Gastrocnemius medialis (tissue), 4 donors: ENCODE measurements around the gene CNKSR3. TPM values are rescaled to one million over a fixed set of nuclear protein-coding genes. Genes with fewer than 3 reads are reported as not detected.

Experiments used
- ATAC-seq, 2 donors: fragments of 150-250 bp; one replicate each; pipeline ENCODE4 v1.9.1; 2016
- DNase-seq, 2 donors: peaks; one replicate each; pipeline ENCODE4 v3.0.0-alpha.2; 2019
- H3K27ac ChIP-seq, 4 donors: fragments of 200-600 bp; sonication (generic); 1 replicate in 1 of 4; 2 replicates in 3 of 4; pipeline ENCODE4 v1.5.1; 2016 to 2018; ENCODE audit warnings: mild to moderate bottlenecking in 2 of 4, moderate library complexity in 1 of 4
- H3K27me3 ChIP-seq, 3 donors: fragments of 200-600 bp; sonication (generic) in 2 of 3; 1 replicate in 1 of 3; 2 replicates in 2 of 3; pipeline versions ENCODE4 v1.5.1 to v1.6.0; 2016 to 2019; ENCODE audit warnings: mild to moderate bottlenecking in 1 of 3, moderate library complexity in 1 of 3
- H3K36me3 ChIP-seq, 2 donors: fragments of 200-600 bp; sonication (generic) in 1 of 2; one replicate each; pipeline ENCODE4 v1.5.1; 2017 to 2018
- H3K4me1 ChIP-seq, 2 donors: fragments of 200-600 bp; sonication (generic) in 1 of 2; one replicate each; pipeline ENCODE4 v1.5.1; 2016 to 2017; ENCODE audit warnings: mild to moderate bottlenecking in 2 of 2
- H3K4me3 ChIP-seq, 4 donors: fragments of 200-600 bp; sonication (generic) in 3 of 4; 1 replicate in 1 of 4; 2 replicates in 3 of 4; pipeline ENCODE4 v1.5.1; 2016 to 2019; ENCODE audit warnings: mild to moderate bottlenecking in 2 of 4
- H3K9me3 ChIP-seq, 3 donors: fragments of 200-600 bp; sonication (generic) in 2 of 3; 1 replicate in 1 of 3; 2 replicates in 2 of 3; pipeline ENCODE4 v1.5.1; 2016 to 2019
- POLR2A ChIP-seq, 2 donors: fragments of 450-650 bp; IDR thresholded peaks; one replicate each; pipeline ENCODE4 v1.6.1; 2017; ENCODE audit warnings: antibody characterized with exemption in 2 of 2, mild to moderate bottlenecking in 2 of 2, moderate library complexity in 2 of 2
- in situ Hi-C, 4 donors: fragments of 200-750 bp; cut with MboI; loops; one replicate each; pipeline versions ENCODE4 v1.15.0 to v1.8.0; 2017; ENCODE audit warnings: low sequenced_read_pairs in 4 of 4
- intact Hi-C: fragments of 100-400 bp; cut with DNase I; formaldehyde crosslinking; loops from one replicate; pipeline ENCODE4 v1.15.1; 2023; ENCODE audit warnings: low total_unique reads
- total RNA-seq, 4 donors: library from RNA; depleted of rRNA; stranded (reverse); fragments of >200 nt; gene quantifications; one replicate each; pipeline versions ENCODE4 v1.1.0 to v1.2.3, GENCODE V29; 2016
- TF ChIP-seq, protein P1 (sequence below), 5 experiments: fragments of 450-650 bp in 3 of 5; fragments of 200-600 bp in 2 of 5; sonication (generic) in 2 of 5; IDR thresholded peaks in 4 of 5; conservative IDR thresholded peaks in 1 of 5; 1 replicate in 4 of 5; 2 replicates in 1 of 5; pipeline ENCODE4 v1.5.1; 2016 to 2019; ENCODE audit warnings: antibody characterized with exemption in 5 of 5, mild to moderate bottlenecking in 3 of 5, moderate library complexity in 3 of 5

CNKSR3 gene
- total RNA-seq, 4 donors from 2014 or later: 0.70 to 4.6 (median 2.9) TPM

DNA sequence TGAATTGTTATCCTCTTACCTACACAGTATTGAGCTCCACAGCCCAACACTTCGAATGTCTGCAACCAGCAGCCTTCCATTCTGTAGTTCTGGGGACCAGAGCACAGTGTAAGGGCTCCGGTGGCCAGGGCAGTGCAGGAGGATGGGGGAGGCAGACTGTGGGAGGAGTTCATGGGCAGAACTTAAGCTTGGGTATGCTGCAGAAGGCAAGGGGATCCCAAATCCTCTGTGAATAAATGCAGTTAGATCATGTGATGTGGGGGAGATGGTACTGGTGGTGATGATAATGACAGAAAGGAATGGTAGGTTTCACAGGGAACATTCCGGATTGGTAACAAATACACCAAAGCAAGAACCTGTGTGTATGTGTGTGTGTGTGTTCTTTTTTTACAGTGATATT, 26.5 kb upstream of the CNKSR3 start:
- H3K4me1 ChIP-seq: no peaks in the 10 kb centered on the region
- in situ Hi-C loops (no loop called here), intact Hi-C loops (no loop called here)
- no peaks in the 10 kb centered on the region for H3K27me3 ChIP-seq
- no peaks in the 10 kb centered on the region for H3K36me3 ChIP-seq
- no peak for ATAC-seq
- no peak for TF ChIP-seq POLR2A (IDR thresholded peaks at IDR 0.05)
- TF ChIP-seq, protein P1, sequence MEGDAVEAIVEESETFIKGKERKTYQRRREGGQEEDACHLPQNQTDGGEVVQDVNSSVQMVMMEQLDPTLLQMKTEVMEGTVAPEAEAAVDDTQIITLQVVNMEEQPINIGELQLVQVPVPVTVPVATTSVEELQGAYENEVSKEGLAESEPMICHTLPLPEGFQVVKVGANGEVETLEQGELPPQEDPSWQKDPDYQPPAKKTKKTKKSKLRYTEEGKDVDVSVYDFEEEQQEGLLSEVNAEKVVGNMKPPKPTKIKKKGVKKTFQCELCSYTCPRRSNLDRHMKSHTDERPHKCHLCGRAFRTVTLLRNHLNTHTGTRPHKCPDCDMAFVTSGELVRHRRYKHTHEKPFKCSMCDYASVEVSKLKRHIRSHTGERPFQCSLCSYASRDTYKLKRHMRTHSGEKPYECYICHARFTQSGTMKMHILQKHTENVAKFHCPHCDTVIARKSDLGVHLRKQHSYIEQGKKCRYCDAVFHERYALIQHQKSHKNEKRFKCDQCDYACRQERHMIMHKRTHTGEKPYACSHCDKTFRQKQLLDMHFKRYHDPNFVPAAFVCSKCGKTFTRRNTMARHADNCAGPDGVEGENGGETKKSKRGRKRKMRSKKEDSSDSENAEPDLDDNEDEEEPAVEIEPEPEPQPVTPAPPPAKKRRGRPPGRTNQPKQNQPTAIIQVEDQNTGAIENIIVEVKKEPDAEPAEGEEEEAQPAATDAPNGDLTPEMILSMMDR (IDR thresholded peaks at IDR 0.05 in 4 of 5, conservative IDR thresholded peaks at IDR 0.05 in 1 of 5): no peak
- no peaks in the 10 kb centered on the region for H3K9me3 ChIP-seq
- DNase-seq: no peak
- H3K27ac ChIP-seq: no peak overlapping the region
- H3K4me3 ChIP-seq: no peak overlapping the region

DNA sequence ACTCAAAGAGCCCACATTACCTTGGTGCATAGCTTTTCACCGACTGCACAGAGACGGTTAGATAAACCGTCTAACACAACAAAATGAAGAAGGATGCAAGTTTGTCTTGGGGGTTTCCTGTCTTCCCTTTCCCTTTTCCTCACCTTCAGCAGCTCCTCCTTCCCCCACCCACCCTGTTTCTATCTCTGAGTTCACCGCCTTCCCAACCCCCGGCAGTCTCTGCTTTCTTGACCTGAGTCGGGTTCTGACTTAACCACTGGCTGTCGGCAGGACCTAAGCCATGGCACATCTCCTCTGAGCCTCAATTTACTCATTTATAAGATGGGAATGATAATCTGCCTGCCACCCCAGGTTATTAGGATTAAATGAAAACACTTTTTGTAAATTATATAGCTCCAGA, 25.8 kb upstream of the CNKSR3 start:
- in situ Hi-C loops: no loop called here
- Histone ChIP-seq H3K27me3 (no peaks in the 10 kb centered on the region), H3K4me3 (no peak overlapping the region), H3K36me3 (no peaks in the 10 kb centered on the region), H3K9me3 (no peaks in the 10 kb centered on the region), H3K27ac (no peak overlapping the region), H3K4me1 (no peaks in the 10 kb centered on the region)
- TF ChIP-seq, protein P1 (IDR thresholded peaks at IDR 0.05 in 4 of 5, conservative IDR thresholded peaks at IDR 0.05 in 1 of 5): no peak
- TF ChIP-seq POLR2A (IDR thresholded peaks at IDR 0.05): no peak
- intact Hi-C loops: no loop called here
- DNase-seq (no peak), ATAC-seq (no peak)

DNA sequence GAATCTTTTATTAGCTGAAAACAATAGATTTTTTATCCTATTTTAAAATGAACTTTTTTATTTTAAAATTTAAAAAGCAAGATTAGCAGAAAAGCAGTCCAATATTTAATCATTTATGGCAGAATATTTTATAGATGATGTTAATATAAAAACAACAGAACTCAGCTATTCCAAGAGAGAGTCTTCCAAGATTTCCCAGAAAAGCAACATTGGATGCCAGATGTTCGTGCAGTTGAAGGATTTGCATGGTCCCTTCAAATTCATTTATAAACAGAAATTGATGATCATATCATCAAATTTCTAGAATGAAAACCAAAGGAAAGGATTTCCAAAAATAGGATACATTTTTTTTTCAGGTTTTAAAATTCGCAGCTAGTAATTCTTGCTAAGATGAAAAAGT, 25.4 kb upstream of the CNKSR3 start:
- DNase-seq (no peak), ATAC-seq (no peak)
- H3K4me1 ChIP-seq: no peaks in the 10 kb centered on the region
- no peak for TF ChIP-seq POLR2A (IDR thresholded peaks at IDR 0.05)
- TF ChIP-seq, protein P1 (IDR thresholded peaks at IDR 0.05 in 4 of 5, conservative IDR thresholded peaks at IDR 0.05 in 1 of 5): no peak
- intact Hi-C loops (no loop called here), in situ Hi-C loops (no loop called here)
- H3K4me3 ChIP-seq: no peak overlapping the region
- H3K27ac ChIP-seq: no peak overlapping the region
- no peaks in the 10 kb centered on the region for H3K27me3 ChIP-seq
- no peaks in the 10 kb centered on the region for H3K9me3 ChIP-seq
- no peaks in the 10 kb centered on the region for H3K36me3 ChIP-seq

DNA sequence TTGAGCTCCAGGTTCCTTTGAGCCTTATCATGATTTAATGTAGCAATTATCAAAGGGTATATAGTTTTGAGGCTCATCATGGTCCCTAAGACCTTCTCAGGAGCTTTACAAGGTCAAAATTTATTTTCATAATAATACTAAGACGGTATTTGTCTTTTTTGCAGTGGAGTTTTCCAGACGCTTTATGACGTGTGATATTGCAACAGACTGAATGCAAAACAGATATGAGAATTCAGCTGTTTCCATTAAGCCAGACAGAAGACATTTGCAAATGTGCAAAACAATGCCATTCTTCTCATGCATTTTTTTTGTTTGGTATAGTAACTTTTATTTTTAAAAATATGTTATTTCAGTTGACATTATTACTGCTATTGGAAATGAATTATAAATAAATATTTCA, 24.7 kb upstream of the CNKSR3 start:
- DNase-seq: no peak
- TF ChIP-seq POLR2A (IDR thresholded peaks at IDR 0.05): no peak
- TF ChIP-seq, protein P1 (IDR thresholded peaks at IDR 0.05 in 4 of 5, conservative IDR thresholded peaks at IDR 0.05 in 1 of 5): no peak
- Histone ChIP-seq H3K27me3 (no peaks in the 10 kb centered on the region), H3K27ac (no peak overlapping the region), H3K4me3 (no peak overlapping the region), H3K9me3 (no peaks in the 10 kb centered on the region), H3K4me1 (no peaks in the 10 kb centered on the region), H3K36me3 (no peaks in the 10 kb centered on the region)
- intact Hi-C loops (no loop called here), in situ Hi-C loops (no loop called here)
- no peak for ATAC-seq

DNA sequence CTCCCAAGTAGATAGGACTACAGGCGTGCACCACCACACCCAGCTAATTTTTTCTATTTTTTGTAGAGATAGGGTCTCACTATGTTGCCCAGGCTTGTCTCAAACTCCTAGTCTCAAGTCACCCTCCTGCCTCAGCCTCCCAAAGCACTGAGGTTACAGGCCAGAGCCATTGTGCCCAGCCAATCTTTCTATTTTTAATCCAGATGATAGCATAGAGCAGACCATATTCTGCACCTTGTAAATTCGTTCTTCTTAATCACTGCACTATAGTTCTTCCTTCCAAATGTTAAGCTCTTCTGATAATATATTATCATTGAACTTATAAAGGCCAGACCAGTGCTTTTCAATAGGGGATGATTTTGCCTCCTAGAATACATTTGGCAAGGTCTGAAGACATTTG, 24.0 kb upstream of the CNKSR3 start:
- intact Hi-C loops: no loop called here
- no peak overlapping the region for H3K27ac ChIP-seq
- H3K4me1 ChIP-seq: no peaks in the 10 kb centered on the region
- in situ Hi-C loops: no loop called here
- DNase-seq: no peak
- no peak overlapping the region for H3K4me3 ChIP-seq
- TF ChIP-seq, protein P1 (IDR thresholded peaks at IDR 0.05 in 4 of 5, conservative IDR thresholded peaks at IDR 0.05 in 1 of 5): no peak
- TF ChIP-seq POLR2A (IDR thresholded peaks at IDR 0.05): no peak
- no peaks in the 10 kb centered on the region for H3K27me3 ChIP-seq
- H3K9me3 ChIP-seq: no peaks in the 10 kb centered on the region
- H3K36me3 ChIP-seq: no peaks in the 10 kb centered on the region
- ATAC-seq: no peak
